Activated B cell treated with CpG ODN at 0.5 μM for 24 hours (primary cell): ENCODE results near the gene KIF26B. TPM values are rescaled to one million over a fixed set of nuclear protein-coding genes. Genes with fewer than 3 reads are reported as not detected.
"Not testable (repeated sequence)": the region's sequence is repeated elsewhere in the genome, so short reads cannot be mapped to it uniquely, and the experiment has no call there.

Experiments
- ATAC-seq: fragments of 200-7000 bp; cut with Tn5 transposase; one replicate; pipeline ENCODE4 v1.10.0; 2021; ENCODE audit warnings: low read depth, mild to moderate bottlenecking, moderate library complexity
- CTCF ChIA-PET: fragments of 350-600 bp; sonication (Branson Sonifier 250); formaldehyde crosslinking; loops from one replicate; lab custom pipeline; 2021; ENCODE audit warnings: antibody characterized with exemption; lab: Charles Lee
- POLR2A ChIA-PET: fragments of 350-600 bp; sonication (Branson Sonifier 250); formaldehyde crosslinking; loops from one replicate; lab custom pipeline; 2021; ENCODE audit warnings: antibody characterized with exemption; lab: Charles Lee
- DNase-seq: peaks from one replicate; pipeline ENCODE4 v3.0.0; 2022
- H3K27ac Mint-ChIP-seq: one replicate; pipeline ENCODE4 v1.8.0; 2020; ENCODE audit warnings: mixed read lengths
- H3K27me3 Mint-ChIP-seq: one replicate; pipeline ENCODE4 v1.8.0; 2021; ENCODE audit warnings: mixed read lengths
- H3K36me3 Mint-ChIP-seq: one replicate; pipeline ENCODE4 v1.8.0; 2021; ENCODE audit warnings: low read depth, mixed read lengths
- H3K4me1 Mint-ChIP-seq: one replicate; pipeline ENCODE4 v1.8.0; 2021; ENCODE audit warnings: mixed read lengths
- H3K4me3 Mint-ChIP-seq: one replicate; pipeline ENCODE4 v1.8.0; 2020; ENCODE audit warnings: mild to moderate bottlenecking, mixed read lengths
- H3K9me3 Mint-ChIP-seq: one replicate; pipeline ENCODE4 v1.8.0; 2020; ENCODE audit warnings: mixed read lengths
- intact Hi-C: fragments of 100-400 bp; cut with micrococcal nuclease; formaldehyde crosslinking; loops from one replicate; pipeline ENCODE4 v1.15.1; 2024
- total RNA-seq: library from RNA; stranded (reverse); gene quantifications from 2 replicates; pipeline ENCODE4 v1.2.3, GENCODE V29; 2022
- TF ChIP-seq, protein P1 (sequence below): fragments of 200-600 bp; IDR thresholded peaks from one replicate; pipeline ENCODE4 v1.8.0; 2022; ENCODE audit warnings: antibody characterized with exemption, mild to moderate bottlenecking

The KIF26B gene
- total RNA-seq, 1 donor from 2014 or later, result 1.7 TPM

DNA sequence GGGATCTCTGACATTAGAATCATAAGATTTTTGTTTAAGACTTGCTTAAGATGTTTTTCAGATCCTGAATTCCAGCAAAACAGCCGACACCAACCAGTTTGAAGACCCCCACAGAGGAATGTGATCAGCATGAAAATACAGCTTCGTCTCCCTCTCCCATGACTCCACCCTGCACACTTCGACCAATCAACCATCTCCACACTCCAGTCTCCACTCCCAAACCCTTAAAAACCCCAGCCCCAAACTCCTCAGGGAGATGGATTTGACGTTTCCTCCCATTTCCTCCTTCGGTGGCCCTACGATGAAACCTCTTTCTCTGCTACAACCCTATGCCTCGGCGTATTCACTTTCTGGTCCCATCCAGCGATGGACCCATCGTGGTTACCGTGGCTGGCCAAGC, 30.1 kb upstream of the KIF26B start:
- no peaks in the 10 kb centered on the region for H3K36me3 Mint-ChIP-seq
- ATAC-seq (no peak), DNase-seq (no peak)
- H3K4me1 Mint-ChIP-seq, result no peaks in the 10 kb centered on the region
- no peaks in the 10 kb centered on the region for H3K9me3 Mint-ChIP-seq
- intact Hi-C loops, result no loop called here
- TF ChIP-seq, protein P1, sequence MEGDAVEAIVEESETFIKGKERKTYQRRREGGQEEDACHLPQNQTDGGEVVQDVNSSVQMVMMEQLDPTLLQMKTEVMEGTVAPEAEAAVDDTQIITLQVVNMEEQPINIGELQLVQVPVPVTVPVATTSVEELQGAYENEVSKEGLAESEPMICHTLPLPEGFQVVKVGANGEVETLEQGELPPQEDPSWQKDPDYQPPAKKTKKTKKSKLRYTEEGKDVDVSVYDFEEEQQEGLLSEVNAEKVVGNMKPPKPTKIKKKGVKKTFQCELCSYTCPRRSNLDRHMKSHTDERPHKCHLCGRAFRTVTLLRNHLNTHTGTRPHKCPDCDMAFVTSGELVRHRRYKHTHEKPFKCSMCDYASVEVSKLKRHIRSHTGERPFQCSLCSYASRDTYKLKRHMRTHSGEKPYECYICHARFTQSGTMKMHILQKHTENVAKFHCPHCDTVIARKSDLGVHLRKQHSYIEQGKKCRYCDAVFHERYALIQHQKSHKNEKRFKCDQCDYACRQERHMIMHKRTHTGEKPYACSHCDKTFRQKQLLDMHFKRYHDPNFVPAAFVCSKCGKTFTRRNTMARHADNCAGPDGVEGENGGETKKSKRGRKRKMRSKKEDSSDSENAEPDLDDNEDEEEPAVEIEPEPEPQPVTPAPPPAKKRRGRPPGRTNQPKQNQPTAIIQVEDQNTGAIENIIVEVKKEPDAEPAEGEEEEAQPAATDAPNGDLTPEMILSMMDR, result no peak
- peaks cover 9% of the 10 kb centered on the region for H3K27me3 Mint-ChIP-seq
- ChIA-PET POLR2A (no interaction called here), CTCF (no interaction called here)
- no peak overlapping the region for H3K4me3 Mint-ChIP-seq
- H3K27ac Mint-ChIP-seq, result no peak overlapping the region

DNA sequence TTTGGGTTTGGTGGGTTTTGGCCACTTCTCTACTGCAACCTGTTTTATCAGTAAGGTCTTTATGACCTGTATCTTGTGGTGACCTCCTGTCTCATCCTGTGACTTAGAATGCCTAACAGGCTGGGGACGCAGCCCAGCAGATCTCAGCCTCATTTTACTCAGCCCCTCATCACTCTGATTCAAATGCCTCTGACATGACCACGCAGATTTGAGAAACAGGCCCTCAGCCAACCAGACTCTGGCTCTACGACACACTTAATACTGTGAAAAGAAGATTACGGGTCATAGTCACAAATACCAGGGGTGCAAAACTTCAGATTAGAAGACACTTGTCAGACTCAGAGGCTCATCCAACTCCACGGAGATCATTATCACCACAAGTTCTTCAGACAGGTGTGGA, 28.3 kb upstream of the KIF26B start:
- Mint-ChIP-seq H3K9me3 (no peaks in the 10 kb centered on the region), H3K27ac (no peak overlapping the region), H3K27me3 (peaks cover 19% of the 10 kb centered on the region), H3K4me1 (no peaks in the 10 kb centered on the region), H3K36me3 (no peaks in the 10 kb centered on the region), H3K4me3 (no peak overlapping the region)
- ATAC-seq (no peak), DNase-seq (no peak)
- ChIA-PET POLR2A (no interaction called here), CTCF (no interaction called here)
- intact Hi-C loops, result no loop called here
- TF ChIP-seq, protein P1, result no peak

DNA sequence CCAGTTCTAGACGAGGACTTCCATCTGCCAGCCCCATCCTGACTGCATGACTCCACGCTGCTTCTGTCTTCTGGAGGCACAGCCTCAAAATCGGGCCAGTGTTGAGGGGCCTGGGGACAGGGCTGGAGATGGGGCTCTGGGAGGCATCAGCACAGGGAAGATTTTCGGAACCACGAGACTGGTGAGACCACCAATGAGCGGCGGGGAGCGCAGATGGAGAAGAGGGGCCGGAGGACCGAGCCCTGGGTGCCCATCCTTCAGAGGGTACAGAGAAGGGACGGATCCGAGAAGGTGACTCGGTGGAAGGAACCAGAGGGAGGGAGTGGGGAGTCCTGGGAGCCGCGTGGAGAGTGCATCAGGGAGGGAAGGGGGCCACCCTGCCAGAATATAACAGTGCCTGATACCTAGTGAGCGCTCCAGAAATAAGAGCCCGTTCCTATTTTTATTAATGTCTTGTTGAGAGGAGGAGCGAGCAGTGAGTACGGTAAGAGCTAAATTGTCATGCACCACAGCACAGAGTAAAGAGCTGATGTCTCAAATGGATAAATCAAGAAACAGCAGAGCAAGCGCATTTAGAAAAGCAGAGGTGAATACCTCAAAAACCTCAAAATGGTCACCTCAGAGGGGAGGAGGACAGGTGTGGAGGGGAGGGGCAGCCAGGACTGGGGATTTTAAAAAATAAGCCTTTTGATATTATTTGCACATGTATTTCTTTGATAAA, 26.2 kb upstream of the KIF26B start:
- H3K27ac Mint-ChIP-seq, result no peak overlapping the region
- DNase-seq (no peak), ATAC-seq (no peak)
- intact Hi-C loops, result no loop called here
- H3K27me3 Mint-ChIP-seq, result peaks cover 19% of the 10 kb centered on the region
- TF ChIP-seq, protein P1, result no peak
- H3K9me3 Mint-ChIP-seq, result no peaks in the 10 kb centered on the region
- POLR2A ChIA-PET, result no interaction called here
- H3K4me1 Mint-ChIP-seq, result no peaks in the 10 kb centered on the region
- CTCF ChIA-PET, result interaction anchor here (0.6 kb wide), 1 partner anchor 1404 kb away, joined by 4 read pairs; no protein-coding TSS in a partner anchor
- no peak overlapping the region for H3K4me3 Mint-ChIP-seq
- no peaks in the 10 kb centered on the region for H3K36me3 Mint-ChIP-seq

DNA sequence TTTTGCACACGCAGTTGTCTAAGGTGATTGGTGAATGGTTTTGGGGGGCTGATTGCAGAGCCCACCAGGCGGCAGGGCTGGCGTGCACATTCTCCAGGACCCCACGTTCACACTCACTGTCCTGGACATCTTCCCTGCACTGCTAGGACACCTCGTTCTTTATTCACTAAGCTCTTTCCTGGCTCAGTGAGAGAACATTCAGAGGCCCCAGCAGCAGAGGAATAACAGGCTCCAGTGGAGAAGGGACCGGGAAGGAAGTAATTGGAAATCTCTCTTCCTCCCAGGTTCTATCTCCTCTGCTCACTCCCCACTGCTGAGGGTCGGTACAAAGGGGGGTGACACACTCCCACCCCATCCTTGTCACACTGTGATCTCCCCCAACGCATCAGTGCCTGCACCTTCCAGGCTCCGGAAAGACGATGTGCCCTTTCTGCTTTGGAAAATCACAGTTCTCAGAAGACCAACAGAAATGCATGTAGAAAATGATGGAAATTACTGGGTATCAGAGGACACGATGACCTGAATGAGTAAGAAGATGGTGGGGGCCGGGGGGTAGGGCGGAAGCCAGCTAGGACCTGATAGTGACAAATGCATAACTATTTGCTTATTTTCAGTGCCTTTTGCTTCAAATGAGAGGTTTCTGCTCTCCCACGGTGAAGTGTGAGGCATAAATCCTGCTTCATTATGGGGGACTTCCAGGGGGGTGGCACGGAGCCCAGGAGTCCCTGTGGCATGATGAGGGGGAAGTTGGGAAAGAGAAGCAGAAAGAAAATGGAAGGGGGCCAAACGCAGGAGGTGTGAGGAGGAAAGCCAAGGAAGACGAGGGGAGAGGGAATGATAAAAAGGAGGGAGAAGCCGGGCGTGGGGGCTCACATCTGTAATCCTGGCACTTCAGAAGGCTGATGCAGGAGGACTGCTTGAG, 25.2 kb upstream of the KIF26B start:
- Mint-ChIP-seq H3K4me1 (no peaks in the 10 kb centered on the region), H3K36me3 (no peaks in the 10 kb centered on the region), H3K27ac (no peak overlapping the region), H3K4me3 (no peak overlapping the region), H3K9me3 (no peaks in the 10 kb centered on the region), H3K27me3 (peaks cover 19% of the 10 kb centered on the region)
- intact Hi-C loops, result no loop called here
- ChIA-PET CTCF (no interaction called here), POLR2A (no interaction called here)
- TF ChIP-seq, protein P1, result no peak
- no peak for ATAC-seq
- DNase-seq, result no peak

DNA sequence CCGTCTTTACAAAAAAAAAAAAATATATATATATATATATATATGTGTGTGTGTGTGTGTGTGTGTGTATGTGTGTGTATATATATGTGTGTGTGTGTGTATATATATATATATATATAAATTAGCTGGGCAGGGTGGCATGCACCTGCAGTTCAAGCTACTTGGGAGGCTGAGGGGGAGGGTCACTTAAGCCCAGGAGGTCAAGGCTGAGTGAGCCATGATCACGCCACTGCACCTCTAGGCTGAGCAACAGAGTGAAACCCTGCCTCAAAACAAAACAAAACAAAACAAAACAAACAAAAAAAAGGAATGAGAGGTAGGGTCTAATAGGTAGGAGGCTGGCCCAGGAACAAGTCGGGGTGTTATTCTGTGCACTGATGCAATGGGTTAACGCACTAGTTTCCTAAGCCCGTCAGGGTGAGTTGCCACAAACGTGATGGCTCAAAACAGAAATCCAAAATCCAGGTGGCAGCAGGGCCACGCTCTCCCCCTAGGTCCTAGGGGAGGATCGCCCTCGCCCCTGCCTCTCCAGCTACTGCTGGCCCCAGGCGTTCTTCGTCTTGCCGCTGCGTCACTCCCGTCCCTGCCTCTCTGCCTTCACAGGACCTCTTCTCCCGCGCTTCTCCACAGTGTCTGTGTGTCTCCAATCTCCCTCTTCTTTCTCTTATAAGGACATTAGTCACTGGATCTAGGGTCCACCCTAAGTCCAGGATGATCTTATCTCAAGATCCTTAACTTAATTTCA, 24.3 kb upstream of the KIF26B start:
- H3K4me3 Mint-ChIP-seq, H3K4me1 Mint-ChIP-seq, CTCF ChIA-PET, H3K27ac Mint-ChIP-seq, H3K36me3 Mint-ChIP-seq, ATAC-seq, POLR2A ChIA-PET, H3K9me3 Mint-ChIP-seq, intact Hi-C loops, DNase-seq: not testable (repeated sequence)
- H3K27me3 Mint-ChIP-seq, result peaks cover 20% of the 10 kb centered on the region
